Measurements from ENCODE around the gene COPG1. TPM values are rescaled to one million over a fixed set of nuclear protein-coding genes. Genes with fewer than 3 reads are reported as not detected.
A peak's percentile ranks its signal among the peaks of the same experiment; 100 is the strongest.

The COPG1 gene
- total RNA-seq, 3 donors from 2014 or later (not counting 1 experiment from before 2014, with no cell fraction given) = 127 to 141 (median 135) TPM

- Mint-ChIP-seq H3K36me3 (no peaks in the 10 kb centered on the region), H3K9me3 (no peaks in the 10 kb centered on the region), H3K27ac (peak overlapping the region; percentile 16 to 86), H3K4me3 (peak overlapping the region; percentile 89), H3K4me1 (peaks cover 24 to 60% of the 10 kb centered on the region in 2 donors), H3K27me3 (ENCODE audit: low read depth in 2 of 2) (no peaks in the 10 kb centered on the region)
- whole genome bisulfite sequencing (ENCODE audit: insufficient coverage) = under 1% methylated on average over 80 of the region's 80 CpGs
- Histone ChIP-seq H3K27me3 (ENCODE audit: control insufficient read depth, insufficient read depth, low read length) (no peaks in the 10 kb centered on the region), H3K4me1 (ENCODE audit: control insufficient read depth, insufficient read depth, low read length) (peaks cover 36% of the 10 kb centered on the region), H3K36me3 (ENCODE audit: control insufficient read depth, insufficient read depth, low read length) (no peaks in the 10 kb centered on the region), H3K27ac (ENCODE audit: low read length) (peak overlapping the region; percentile 44), H3K9me3 (ENCODE audit: control insufficient read depth, insufficient read depth, low read length) (no peaks in the 10 kb centered on the region), H3K4me3 (ENCODE audit: low read length) (peak overlapping the region; percentile 66)
- ATAC-seq (peak in 2 of 3 donors; percentile 2 to 5), DNase-seq (peak; percentile 33 to 66)
- intact Hi-C loops (cut with micrococcal nuclease) = no loop called here
- no peak for TF ChIP-seq CTCF (IDR thresholded peaks at IDR 0.05)
These were observed 66.0 kb downstream of the COPG1 start for GRCh38 chr3:129315223-129315997.

- no peaks in the 10 kb centered on the region for H3K27me3 Mint-ChIP-seq (ENCODE audit: low read depth in 2 of 2)
- no peaks in the 10 kb centered on the region for H3K36me3 Mint-ChIP-seq
- peak overlapping the region; percentile 73 for H3K4me3 Mint-ChIP-seq
- intact Hi-C loops (cut with micrococcal nuclease) = loop anchor here (2.0 kb wide), 1 partner anchor 37 kb away; the partner anchor contains the start of gene HMCES
- Histone ChIP-seq H3K27ac (ENCODE audit: low read length) (peak overlapping the region; percentile 41), H3K36me3 (ENCODE audit: control insufficient read depth, insufficient read depth, low read length) (no peaks in the 10 kb centered on the region), H3K4me3 (ENCODE audit: low read length) (peak overlapping the region; percentile 66), H3K27me3 (ENCODE audit: control insufficient read depth, insufficient read depth, low read length) (no peaks in the 10 kb centered on the region), H3K4me1 (ENCODE audit: control insufficient read depth, insufficient read depth, low read length) (peaks cover 36% of the 10 kb centered on the region), H3K9me3 (ENCODE audit: control insufficient read depth, insufficient read depth, low read length) (no peaks in the 10 kb centered on the region)
- no peak for ATAC-seq
- peaks cover 24 to 54% of the 10 kb centered on the region in 2 donors for H3K4me1 Mint-ChIP-seq
- WGBS (ENCODE audit: insufficient coverage) = under 1% methylated on average over 34 of the region's 34 CpGs
- peak overlapping the region; percentile 16 to 86 for H3K27ac Mint-ChIP-seq
- no peak for TF ChIP-seq CTCF (IDR thresholded peaks at IDR 0.05)
- DNase-seq = no peak
- H3K9me3 Mint-ChIP-seq = no peaks in the 10 kb centered on the region
These were observed 66.5 kb downstream of the COPG1 start for GRCh38 chr3:129315998-129316247.

- intact Hi-C loops (cut with micrococcal nuclease) = loop anchor here (2.0 kb wide), 1 partner anchor 38 kb away; the partner anchor contains the start of gene HMCES
- ATAC-seq = peak; percentile 27 to 58 (median 53)
- under 1% methylated on average over 65 of the region's 65 CpGs for WGBS (ENCODE audit: insufficient coverage)
These were observed 67.0 kb downstream of the COPG1 start for GRCh38 chr3:129316248-129317013.

More at GRCh38 chr3:129316248-129317013, 67.0 kb downstream of the COPG1 start:
- Mint-ChIP-seq H3K27me3 (ENCODE audit: low read depth in 2 of 2) (no peaks in the 10 kb centered on the region), H3K4me1 (peaks cover 24 to 49% of the 10 kb centered on the region in 2 donors), H3K4me3 (peak overlapping the region; percentile 73), H3K9me3 (no peaks in the 10 kb centered on the region), H3K36me3 (no peaks in the 10 kb centered on the region), H3K27ac (peak overlapping the region; percentile 16 to 86)
- H3K4me1 ChIP-seq (ENCODE audit: control insufficient read depth, insufficient read depth, low read length) = peaks cover 36% of the 10 kb centered on the region
- no peaks in the 10 kb centered on the region for H3K9me3 ChIP-seq (ENCODE audit: control insufficient read depth, insufficient read depth, low read length)
- peak overlapping the region; percentile 46 for H3K4me3 ChIP-seq (ENCODE audit: low read length)
- DNase-seq = peak; percentile 81 to 92
- TF ChIP-seq CTCF (IDR thresholded peaks at IDR 0.05) = peak; percentile 44
- H3K27me3 ChIP-seq (ENCODE audit: control insufficient read depth, insufficient read depth, low read length) = no peaks in the 10 kb centered on the region
- no peaks in the 10 kb centered on the region for H3K36me3 ChIP-seq (ENCODE audit: control insufficient read depth, insufficient read depth, low read length)
- H3K27ac ChIP-seq (ENCODE audit: low read length) = peak overlapping the region; percentile 41
